HepG2 (cell line): ENCODE results near the gene TEKT2. TPM values are rescaled to one million over a fixed set of nuclear protein-coding genes. Genes with fewer than 3 reads are reported as not detected.

ENCODE experiments used
- BORCS8-MEF2B ChIP-seq: sonication (generic); formaldehyde crosslinking; IDR thresholded peaks from 2 replicates; pipeline ENCODE4 v1.8.0; 2022; ENCODE audit warnings: mild to moderate bottlenecking, missing genetic modification reagents
- CC2D1A ChIP-seq: sonication (generic); formaldehyde crosslinking; IDR thresholded peaks from 2 replicates; pipeline ENCODE4 v1.8.1; 2023; ENCODE audit warnings: mild to moderate bottlenecking, missing genetic modification reagents
- CHD4 ChIP-seq: fragments of 200-600 bp; sonication (generic); IDR thresholded peaks from 2 replicates; pipeline ENCODE4 v1.7.0; 2017; ENCODE audit warnings: mild to moderate bottlenecking, low read length, borderline replicate concordance
- ELF3 ChIP-seq: IDR thresholded peaks from 2 replicates; pipeline ENCODE4 v1.6.1; 2016; ENCODE audit warnings: missing genetic modification reagents, missing compliant biosample characterization
- FOSL1 ChIP-seq: sonication (generic); formaldehyde crosslinking; IDR thresholded peaks from 2 replicates; pipeline ENCODE4 v1.9.0; 2021; ENCODE audit warnings: missing genetic modification reagents, borderline replicate concordance
- FOXP1 ChIP-seq, 2 experiments: fragments of 450-650 bp in 1 of 2; IDR thresholded peaks; 2 replicates each; pipeline ENCODE4 v1.6.1; 2017 to 2018; ENCODE audit warnings: antibody characterized with exemption in 1 of 2
- GLI4 ChIP-seq: sonication (generic); formaldehyde crosslinking; IDR thresholded peaks from 2 replicates; pipeline ENCODE4 v1.5.1; 2020; ENCODE audit warnings: missing genetic modification reagents, mild to moderate bottlenecking, moderate library complexity, borderline replicate concordance
- KAT8 ChIP-seq: IDR thresholded peaks from 2 replicates; pipeline ENCODE4 v1.6.1; 2016; ENCODE audit warnings: missing genetic modification reagents, missing compliant biosample characterization
- MBNL3 ChIP-seq: fragments of 250-450 bp; sonication (Bioruptor Pico); conservative IDR thresholded peaks from 2 replicates; pipeline ENCODE4 v1.8.0; 2022; ENCODE audit warnings: mild to moderate bottlenecking, inconsistent platforms
- SOX6 ChIP-seq, 2 experiments: fragments of 450-650 bp in 1 of 2; sonication (generic) in 1 of 2; formaldehyde crosslinking in 1 of 2; IDR thresholded peaks; 2 replicates each; pipeline versions ENCODE4 v1.4.0 to v1.6.1; 2017 to 2020; ENCODE audit warnings: antibody characterized with exemption in 1 of 2, mild to moderate bottlenecking in 1 of 2, missing genetic modification reagents in 1 of 2
- SP4 ChIP-seq: sonication (generic); formaldehyde crosslinking; IDR thresholded peaks from 2 replicates; pipeline ENCODE4 v1.8.1; 2023; ENCODE audit warnings: mild to moderate bottlenecking, missing genetic modification reagents
- TCF7 ChIP-seq: sonication (generic); IDR thresholded peaks from 2 replicates; pipeline ENCODE4 v1.6.1; 2016; ENCODE audit warnings: antibody characterized with exemption, low read depth
- THAP11 ChIP-seq: IDR thresholded peaks from 2 replicates; pipeline ENCODE4 v1.6.1; 2016; ENCODE audit warnings: missing biosample characterization, missing genetic modification reagents
- ZNF224 ChIP-seq: sonication (generic); formaldehyde crosslinking; IDR thresholded peaks from 2 replicates; pipeline ENCODE4 v1.5.0; 2020; ENCODE audit warnings: mild to moderate bottlenecking, missing genetic modification reagents
- ZNF879 ChIP-seq: sonication (generic); formaldehyde crosslinking; IDR thresholded peaks from 2 replicates; pipeline ENCODE4 v1.8.1; 2023; ENCODE audit warnings: missing genetic modification reagents
- ZNF891 ChIP-seq: sonication (generic); formaldehyde crosslinking; IDR thresholded peaks from 2 replicates; pipeline ENCODE4 v1.5.0; 2020; ENCODE audit warnings: mild to moderate bottlenecking, missing genetic modification reagents
- polyA plus RNA-seq, 8 experiments: library from polyadenylated mRNA; depleted of rRNA in 3 of 8; stranded (reverse) in 7 of 8; unstranded in 1 of 8; fragments of >200 nt; fragmentation: Illumina TruSeq in 4 of 8; extraction: Trizol in 4 of 8; gene quantifications; 2 replicates each; pipeline versions ENCODE4 v1.2.1 to v1.2.3, GENCODE V29; 2011 to 2016; ENCODE audit warnings: low read depth in 4 of 8, missing spikeins in 1 of 8, mixed read lengths in 1 of 8; ENCODE audit not compliant: insufficient read depth in 1 of 8
- total RNA-seq, 5 experiments: library from RNA; depleted of rRNA; stranded (reverse); fragments of >200 nt; fragmentation: Illumina TruSeq; extraction: Trizol; gene quantifications; 2 replicates each; pipeline ENCODE4 v1.2.3, GENCODE V29; 2016; ENCODE audit warnings: low read depth in 1 of 5
- TF ChIP-seq, protein P1 (sequence below): sonication (generic); formaldehyde crosslinking; IDR thresholded peaks from 2 replicates; pipeline ENCODE4 v1.5.0; 2020; ENCODE audit warnings: mild to moderate bottlenecking, low read depth, missing genetic modification reagents, borderline replicate concordance
- TF ChIP-seq, protein P2 (sequence below): sonication (generic); formaldehyde crosslinking; IDR thresholded peaks from 2 replicates; pipeline ENCODE4 v1.4.0; 2020; ENCODE audit warnings: missing genetic modification reagents
- TF ChIP-seq, protein P3 (sequence below): sonication (generic); formaldehyde crosslinking; IDR thresholded peaks from 2 replicates; pipeline ENCODE4 v1.4.0; 2020; ENCODE audit warnings: mild to moderate bottlenecking, missing genetic modification reagents, borderline replicate concordance
- TF ChIP-seq, protein P4 (sequence below): sonication (generic); formaldehyde crosslinking; IDR thresholded peaks from 2 replicates; pipeline ENCODE4 v1.5.0; 2020; ENCODE audit warnings: missing genetic modification reagents, mild to moderate bottlenecking, borderline replicate concordance

Gene TEKT2
- total and polyA plus RNA-seq, 2 of the 13 experiments (the other 11 are each of a cell fraction or from before 2014, with no cell fraction given): 0.31 to 0.38 TPM

DNA sequence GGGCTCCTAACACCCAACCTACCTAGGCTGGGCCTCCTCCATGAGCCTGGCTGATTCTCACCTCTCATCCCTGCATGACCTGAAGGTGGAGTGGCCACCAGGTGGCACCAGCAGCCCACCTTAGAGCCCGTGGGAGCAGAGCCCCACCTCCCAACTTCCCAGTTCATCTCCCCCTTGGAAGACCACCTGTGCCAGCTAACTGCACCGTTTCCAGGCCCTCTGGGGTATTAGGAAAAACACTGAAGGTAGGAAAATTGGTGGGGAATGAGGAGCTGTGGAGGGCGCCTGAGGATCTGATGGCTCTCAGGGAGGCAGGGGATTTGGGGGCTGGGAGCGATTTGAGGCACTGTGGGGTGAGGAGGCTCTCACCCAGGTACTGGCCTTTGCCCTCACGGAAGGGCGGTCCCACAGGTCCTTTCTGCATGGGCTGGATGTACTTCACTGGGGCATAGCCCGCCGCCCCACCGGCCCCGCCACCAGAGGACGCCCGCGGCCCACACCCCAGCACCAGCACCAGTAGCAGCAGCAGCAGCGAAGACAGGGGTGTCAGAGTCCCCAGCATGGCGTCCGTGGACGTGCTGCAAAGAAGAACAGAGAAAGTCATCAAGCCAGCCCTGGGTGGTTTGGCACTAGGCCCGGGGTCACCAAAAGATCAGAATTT, 15.9 kb downstream of the TEKT2 start (continued):
- TF ChIP-seq, protein P1, sequence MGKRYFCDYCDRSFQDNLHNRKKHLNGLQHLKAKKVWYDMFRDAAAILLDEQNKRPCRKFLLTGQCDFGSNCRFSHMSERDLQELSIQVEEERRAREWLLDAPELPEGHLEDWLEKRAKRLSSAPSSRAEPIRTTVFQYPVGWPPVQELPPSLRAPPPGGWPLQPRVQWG (CRISPR knock-in tag): no peak
- TF ChIP-seq ZNF879 (CRISPR knock-in tag) (no peak), CC2D1A (CRISPR knock-in tag) (no peak), FOSL1 (CRISPR knock-in tag) (no peak), GLI4 (CRISPR knock-in tag) (no peak), FOXP1 (IDR thresholded peaks at IDR 0.05) (no peak), FOXP1 (CRISPR knock-in tag; IDR thresholded peaks at IDR 0.05) (no peak), CHD4 (no peak), TCF7 (no peak), ZNF224 (CRISPR knock-in tag) (no peak), MBNL3 (CRISPR knock-in tag) (no peak), SOX6 (IDR thresholded peaks at IDR 0.05) (no peak), SOX6 (CRISPR knock-in tag; IDR thresholded peaks at IDR 0.05) (peak; percentile 16; the same call in 1 of the 2 replicates), BORCS8-MEF2B (peak; percentile 57; the same call in 1 of the 2 replicates), SP4 (CRISPR knock-in tag) (no peak), KAT8 (peak; percentile 47; the same call in 1 of the 2 replicates), THAP11 (peak; percentile 59), ELF3 (CRISPR knock-in tag) (0 out of 2 replicates have a peak, but pooled peaks have one; percentile 18), ZNF891 (CRISPR knock-in tag) (0 out of 2 replicates have a peak, but pooled peaks have one; percentile 49)
- TF ChIP-seq, protein P2, sequence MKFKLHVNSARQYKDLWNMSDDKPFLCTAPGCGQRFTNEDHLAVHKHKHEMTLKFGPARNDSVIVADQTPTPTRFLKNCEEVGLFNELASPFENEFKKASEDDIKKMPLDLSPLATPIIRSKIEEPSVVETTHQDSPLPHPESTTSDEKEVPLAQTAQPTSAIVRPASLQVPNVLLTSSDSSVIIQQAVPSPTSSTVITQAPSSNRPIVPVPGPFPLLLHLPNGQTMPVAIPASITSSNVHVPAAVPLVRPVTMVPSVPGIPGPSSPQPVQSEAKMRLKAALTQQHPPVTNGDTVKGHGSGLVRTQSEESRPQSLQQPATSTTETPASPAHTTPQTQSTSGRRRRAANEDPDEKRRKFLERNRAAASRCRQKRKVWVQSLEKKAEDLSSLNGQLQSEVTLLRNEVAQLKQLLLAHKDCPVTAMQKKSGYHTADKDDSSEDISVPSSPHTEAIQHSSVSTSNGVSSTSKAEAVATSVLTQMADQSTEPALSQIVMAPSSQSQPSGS (CRISPR knock-in tag): no peak
- TF ChIP-seq, protein P3, sequence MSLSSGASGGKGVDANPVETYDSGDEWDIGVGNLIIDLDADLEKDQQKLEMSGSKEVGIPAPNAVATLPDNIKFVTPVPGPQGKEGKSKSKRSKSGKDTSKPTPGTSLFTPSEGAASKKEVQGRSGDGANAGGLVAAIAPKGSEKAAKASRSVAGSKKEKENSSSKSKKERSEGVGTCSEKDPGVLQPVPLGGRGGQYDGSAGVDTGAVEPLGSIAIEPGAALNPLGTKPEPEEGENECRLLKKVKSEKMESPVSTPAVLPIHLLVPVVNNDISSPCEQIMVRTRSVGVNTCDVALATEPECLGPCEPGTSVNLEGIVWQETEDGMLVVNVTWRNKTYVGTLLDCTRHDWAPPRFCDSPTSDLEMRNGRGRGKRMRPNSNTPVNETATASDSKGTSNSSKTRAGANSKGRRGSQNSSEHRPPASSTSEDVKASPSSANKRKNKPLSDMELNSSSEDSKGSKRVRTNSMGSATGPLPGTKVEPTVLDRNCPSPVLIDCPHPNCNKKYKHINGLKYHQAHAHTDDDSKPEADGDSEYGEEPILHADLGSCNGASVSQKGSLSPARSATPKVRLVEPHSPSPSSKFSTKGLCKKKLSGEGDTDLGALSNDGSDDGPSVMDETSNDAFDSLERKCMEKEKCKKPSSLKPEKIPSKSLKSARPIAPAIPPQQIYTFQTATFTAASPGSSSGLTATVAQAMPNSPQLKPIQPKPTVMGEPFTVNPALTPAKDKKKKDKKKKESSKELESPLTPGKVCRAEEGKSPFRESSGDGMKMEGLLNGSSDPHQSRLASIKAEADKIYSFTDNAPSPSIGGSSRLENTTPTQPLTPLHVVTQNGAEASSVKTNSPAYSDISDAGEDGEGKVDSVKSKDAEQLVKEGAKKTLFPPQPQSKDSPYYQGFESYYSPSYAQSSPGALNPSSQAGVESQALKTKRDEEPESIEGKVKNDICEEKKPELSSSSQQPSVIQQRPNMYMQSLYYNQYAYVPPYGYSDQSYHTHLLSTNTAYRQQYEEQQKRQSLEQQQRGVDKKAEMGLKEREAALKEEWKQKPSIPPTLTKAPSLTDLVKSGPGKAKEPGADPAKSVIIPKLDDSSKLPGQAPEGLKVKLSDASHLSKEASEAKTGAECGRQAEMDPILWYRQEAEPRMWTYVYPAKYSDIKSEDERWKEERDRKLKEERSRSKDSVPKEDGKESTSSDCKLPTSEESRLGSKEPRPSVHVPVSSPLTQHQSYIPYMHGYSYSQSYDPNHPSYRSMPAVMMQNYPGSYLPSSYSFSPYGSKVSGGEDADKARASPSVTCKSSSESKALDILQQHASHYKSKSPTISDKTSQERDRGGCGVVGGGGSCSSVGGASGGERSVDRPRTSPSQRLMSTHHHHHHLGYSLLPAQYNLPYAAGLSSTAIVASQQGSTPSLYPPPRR (CRISPR knock-in tag): no peak
- TF ChIP-seq, protein P4, sequence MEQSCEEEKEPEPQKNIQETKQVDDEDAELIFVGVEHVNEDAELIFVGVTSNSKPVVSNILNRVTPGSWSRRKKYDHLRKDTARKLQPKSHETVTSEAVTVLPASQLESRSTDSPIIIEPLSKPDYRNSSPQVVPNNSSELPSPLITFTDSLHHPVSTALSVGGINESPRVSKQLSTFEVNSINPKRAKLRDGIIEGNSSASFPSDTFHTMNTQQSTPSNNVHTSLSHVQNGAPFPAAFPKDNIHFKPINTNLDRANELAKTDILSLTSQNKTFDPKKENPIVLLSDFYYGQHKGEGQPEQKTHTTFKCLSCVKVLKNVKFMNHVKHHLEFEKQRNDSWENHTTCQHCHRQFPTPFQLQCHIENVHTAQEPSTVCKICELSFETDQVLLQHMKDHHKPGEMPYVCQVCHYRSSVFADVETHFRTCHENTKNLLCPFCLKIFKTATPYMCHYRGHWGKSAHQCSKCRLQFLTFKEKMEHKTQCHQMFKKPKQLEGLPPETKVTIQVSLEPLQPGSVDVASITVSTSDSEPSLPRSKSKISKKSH: peak; percentile 43; the same call in 1 of the 2 replicates
